Esophagus (tissue), 2 donors: ENCODE data around the gene ERC1. TPM values are rescaled to one million over a fixed set of nuclear protein-coding genes. Genes with fewer than 3 reads are reported as not detected.
"Not testable (repeated sequence)": the region's sequence is repeated elsewhere in the genome, so short reads cannot be mapped to it uniquely, and the experiment has no call there.

Source experiments
- H3K27ac ChIP-seq, 2 donors: one replicate each; pipeline ENCODE4 v1.5.1; 2013; ENCODE audit warnings: low read depth in 2 of 2, mild to moderate bottlenecking in 2 of 2, inconsistent platforms in 1 of 2, low read length in 1 of 2, moderate library complexity in 1 of 2
- H3K27me3 ChIP-seq, 2 donors: one replicate each; pipeline ENCODE4 v1.6.1; 2013; ENCODE audit warnings: low read length in 2 of 2, control low read depth in 1 of 2, mild to moderate bottlenecking in 1 of 2; ENCODE audit not compliant: insufficient read depth in 2 of 2, control insufficient read depth in 1 of 2
- H3K36me3 ChIP-seq, 2 donors: one replicate each; pipeline ENCODE4 v1.6.1; 2013; ENCODE audit warnings: low read length in 1 of 2; ENCODE audit not compliant: control insufficient read depth in 2 of 2, insufficient read depth in 2 of 2
- H3K4me1 ChIP-seq, 2 donors: one replicate each; pipeline ENCODE4 v1.6.1; 2013; ENCODE audit warnings: low read length in 1 of 2; ENCODE audit not compliant: control insufficient read depth in 2 of 2, insufficient read depth in 2 of 2
- H3K4me3 ChIP-seq, 2 donors: one replicate each; pipeline ENCODE4 v1.5.1; 2013; ENCODE audit warnings: low read length in 2 of 2, mild to moderate bottlenecking in 2 of 2, low read depth in 1 of 2, moderate library complexity in 1 of 2
- H3K9me3 ChIP-seq, 2 donors: one replicate each; pipeline ENCODE4 v1.6.1; 2013; ENCODE audit warnings: mild to moderate bottlenecking in 2 of 2, low read depth in 1 of 2, low read length in 1 of 2, moderate library complexity in 1 of 2; ENCODE audit not compliant: control insufficient read depth in 2 of 2, insufficient read depth in 1 of 2
- WGBS, 2 donors: extraction: QIAGEN DNeasy Blood & Tissue Kit; methylation state at CpG; one replicate each; pipeline ENCODE4 v1.1.7; 2013; 5-methylcytosine and 5-hydroxymethylcytosine counted together
- polyA plus RNA-seq, 2 donors: library from polyadenylated mRNA; stranded (reverse); fragments of 200-250 nt; gene quantifications; one replicate each; pipeline ENCODE4 v1.2.3, GENCODE V29; 2013
- donor health status: healthy with polysubstance abuse.
- donor health status: Bipolar disorder and iron deficiency.

ERC1 gene
- polyA plus RNA-seq, 2 donors = 6.4 to 8.7 TPM

DNA sequence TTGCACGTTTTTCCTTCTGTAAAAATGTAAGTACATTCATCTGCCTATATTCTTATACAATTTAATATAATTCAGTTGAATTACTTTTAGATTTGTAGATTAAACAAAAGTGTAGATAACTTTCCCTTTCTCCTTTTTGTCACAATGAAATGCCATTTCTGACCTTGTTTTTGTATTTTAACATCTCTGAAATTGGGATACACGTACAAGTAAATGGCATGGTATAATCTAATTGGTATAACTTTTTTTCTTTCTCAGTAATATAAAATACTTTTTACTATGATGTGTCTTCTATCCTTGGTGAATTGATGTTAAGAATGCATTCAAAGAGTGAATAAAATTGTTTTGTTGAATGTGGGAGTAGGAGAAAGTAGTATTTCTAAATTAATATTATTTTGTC, 210.0 kb downstream of the ERC1 start:
- H3K27ac ChIP-seq = no peak overlapping the region
- no peak overlapping the region for H3K4me3 ChIP-seq
- 86 to 91% methylated on average over 2 of the region's 2 CpGs for WGBS, 2 donors
- no peaks in the 10 kb centered on the region for H3K36me3 ChIP-seq
- no peaks in the 10 kb centered on the region for H3K4me1 ChIP-seq
- H3K27me3 ChIP-seq = no peaks in the 10 kb centered on the region
- H3K9me3 ChIP-seq = no peaks in the 10 kb centered on the region

DNA sequence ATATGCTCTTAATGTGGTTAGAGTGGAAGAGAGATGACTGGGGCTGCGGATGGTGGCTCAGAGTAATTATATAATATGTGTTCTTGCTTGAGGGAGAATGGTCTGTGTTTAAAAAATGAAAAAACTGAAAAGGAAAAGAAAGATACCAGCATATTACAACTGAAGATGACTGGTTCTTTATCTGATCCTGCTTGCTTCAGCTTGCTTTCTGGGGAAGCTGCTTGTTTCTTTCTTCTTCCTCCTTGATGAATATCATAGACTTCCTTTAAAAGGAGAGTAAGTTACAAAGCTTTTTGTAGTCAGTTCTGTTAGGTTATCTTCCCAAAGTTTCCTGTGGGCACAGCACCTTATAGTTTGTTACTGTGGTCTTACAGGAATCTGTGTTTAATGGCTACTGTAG, 210.9 kb downstream of the ERC1 start:
- no peak overlapping the region for H3K27ac ChIP-seq
- H3K4me1 ChIP-seq = no peaks in the 10 kb centered on the region
- H3K27me3 ChIP-seq = no peaks in the 10 kb centered on the region
- no peaks in the 10 kb centered on the region for H3K36me3 ChIP-seq
- no peak overlapping the region for H3K4me3 ChIP-seq
- no peaks in the 10 kb centered on the region for H3K9me3 ChIP-seq
- 69% methylated on average over 1 of the region's 1 CpG for WGBS, 2 donors

DNA sequence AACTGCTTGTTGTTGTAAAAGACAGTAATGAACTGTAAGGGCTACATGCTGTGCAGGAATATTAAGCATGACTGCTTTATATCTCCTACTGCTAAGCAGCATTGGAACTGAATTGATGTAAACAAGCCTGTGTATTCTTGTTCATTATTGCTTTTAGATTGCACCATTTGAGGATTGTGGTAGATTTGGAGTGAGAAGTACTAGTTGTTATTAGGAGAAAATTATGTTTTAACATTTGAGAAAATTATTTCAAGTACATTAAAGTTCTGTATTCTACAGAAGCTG, 212.7 kb downstream of the ERC1 start:
- Histone ChIP-seq H3K9me3 (no peaks in the 10 kb centered on the region), H3K27me3 (no peaks in the 10 kb centered on the region), H3K4me1 (no peaks in the 10 kb centered on the region), H3K4me3 (no peak overlapping the region), H3K27ac (no peak overlapping the region), H3K36me3 (no peaks in the 10 kb centered on the region)

DNA sequence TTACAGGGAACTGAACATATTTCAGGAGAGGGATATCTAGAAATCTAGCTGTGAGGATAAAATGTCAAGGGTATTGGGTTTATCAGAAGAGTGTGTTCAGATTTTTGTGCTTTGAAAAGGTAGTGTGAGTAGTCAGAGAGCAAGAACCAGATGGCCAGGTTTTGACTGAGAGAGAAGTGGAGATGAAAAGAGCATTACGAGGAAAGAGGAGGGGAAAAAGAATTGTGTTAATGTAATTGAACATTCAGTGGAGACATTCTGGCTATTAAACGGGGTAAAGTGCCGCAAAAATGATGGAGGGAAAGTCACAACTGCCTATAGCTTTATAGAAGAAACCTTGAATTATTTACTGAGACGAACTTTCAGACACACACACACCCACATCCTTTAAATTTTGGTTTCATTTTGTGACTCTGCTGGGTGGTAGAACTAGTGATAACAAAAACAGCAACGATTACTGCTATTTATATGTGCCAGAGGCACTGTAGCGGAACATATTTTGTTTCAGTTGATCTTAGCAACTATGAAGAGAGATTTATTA, 213.6 kb downstream of the ERC1 start:
- Histone ChIP-seq H3K27me3 (no peaks in the 10 kb centered on the region), H3K4me1 (no peaks in the 10 kb centered on the region), H3K36me3 (no peaks in the 10 kb centered on the region), H3K4me3 (peak overlapping the region; percentile 18 to 62), H3K27ac (peak overlapping the region in 1 of 2 donors; percentile 80), H3K9me3 (no peaks in the 10 kb centered on the region)
- WGBS, 2 donors = 10 to 19% methylated on average over 6 of the region's 6 CpGs

DNA sequence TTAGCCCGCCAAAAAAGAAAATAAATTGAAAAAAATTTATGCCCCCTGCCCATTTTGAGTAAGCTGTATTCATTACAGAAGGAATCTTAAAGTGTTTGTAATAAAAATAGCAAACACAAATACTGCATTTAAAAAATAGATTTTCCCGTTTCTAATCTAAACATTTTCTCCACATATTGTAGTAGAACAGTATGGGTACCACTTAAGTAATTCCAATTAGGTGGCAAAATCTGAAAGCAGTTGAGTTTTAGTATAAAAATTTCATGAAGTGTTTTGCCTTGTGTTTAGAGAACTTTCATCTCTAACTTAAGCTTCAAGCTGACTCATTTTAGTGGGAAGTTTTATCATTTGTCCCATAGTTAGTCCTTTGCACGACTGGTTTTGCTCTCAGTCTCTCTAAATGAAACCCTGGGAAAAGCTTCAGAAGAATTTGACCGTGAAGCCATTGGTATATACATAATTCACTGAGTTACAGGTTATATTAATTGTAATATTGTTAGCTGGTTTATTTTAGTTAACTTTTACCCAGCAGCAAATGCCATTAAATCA, 214.6 kb downstream of the ERC1 start:
- H3K9me3 ChIP-seq = no peaks in the 10 kb centered on the region
- H3K4me3 ChIP-seq = no peak overlapping the region
- 46 to 53% methylated on average over 4 of the region's 4 CpGs for WGBS, 2 donors
- H3K27me3 ChIP-seq = no peaks in the 10 kb centered on the region
- H3K27ac ChIP-seq = no peak overlapping the region
- H3K36me3 ChIP-seq = no peaks in the 10 kb centered on the region
- no peaks in the 10 kb centered on the region for H3K4me1 ChIP-seq

DNA sequence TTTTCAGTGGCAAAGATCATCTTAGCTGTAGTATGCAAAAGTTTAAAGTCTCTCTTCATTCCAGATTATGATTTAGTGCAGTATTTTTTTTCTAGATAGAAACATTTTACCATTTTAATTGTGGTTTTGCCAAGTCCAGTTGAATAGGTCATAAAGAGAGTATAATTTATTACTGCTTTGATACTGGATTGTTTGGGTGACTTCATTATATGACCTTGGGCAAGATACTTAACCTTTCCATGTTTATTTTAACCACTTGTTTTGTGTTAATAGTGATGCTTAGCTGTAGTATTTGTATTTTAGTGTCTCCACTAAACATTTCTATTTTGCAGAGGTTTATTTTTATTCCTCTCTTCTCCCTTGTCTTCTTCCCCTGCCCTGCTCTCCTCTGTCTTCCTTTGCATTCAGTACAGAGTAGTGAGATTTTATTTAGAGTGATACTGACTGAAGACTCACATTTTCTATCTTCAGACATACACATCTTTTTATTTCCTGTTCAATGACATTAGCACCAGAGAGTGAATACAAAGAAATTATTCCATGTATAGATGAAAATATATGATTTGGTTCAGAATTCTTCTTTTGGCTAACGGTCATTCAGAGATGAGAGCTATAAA, 215.2 kb downstream of the ERC1 start:
- 92 to 95% methylated on average over 1 of the region's 1 CpG for WGBS, 2 donors
- Histone ChIP-seq H3K36me3 (no peaks in the 10 kb centered on the region), H3K4me1 (no peaks in the 10 kb centered on the region), H3K9me3 (no peaks in the 10 kb centered on the region), H3K27ac (no peak overlapping the region), H3K4me3 (no peak overlapping the region), H3K27me3 (no peaks in the 10 kb centered on the region)

DNA sequence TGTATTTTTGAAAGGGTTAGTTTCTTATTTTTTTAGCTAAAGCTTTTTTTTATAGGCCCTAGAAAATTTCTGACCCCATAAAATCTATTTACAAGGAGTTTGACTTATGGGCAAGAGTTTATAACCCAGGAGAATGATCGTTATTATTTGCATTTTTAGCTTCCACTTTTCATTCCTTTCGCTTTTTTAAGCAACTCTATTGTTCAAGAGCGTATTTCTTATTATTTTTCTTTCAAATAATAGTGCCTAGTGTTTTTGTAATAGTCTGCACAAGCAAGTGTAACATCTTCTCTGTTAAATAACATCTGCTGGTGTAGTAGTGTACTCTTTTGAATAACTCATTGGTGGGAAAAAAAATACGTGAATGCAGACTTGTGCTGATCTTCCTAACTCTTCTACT, 216.3 kb downstream of the ERC1 start:
- Histone ChIP-seq H3K36me3 (no peaks in the 10 kb centered on the region), H3K4me1 (no peaks in the 10 kb centered on the region), H3K4me3 (no peak overlapping the region), H3K9me3 (no peaks in the 10 kb centered on the region), H3K27ac (no peak overlapping the region), H3K27me3 (no peaks in the 10 kb centered on the region)
- WGBS, 2 donors = 93 to 96% methylated on average over 4 of the region's 4 CpGs

DNA sequence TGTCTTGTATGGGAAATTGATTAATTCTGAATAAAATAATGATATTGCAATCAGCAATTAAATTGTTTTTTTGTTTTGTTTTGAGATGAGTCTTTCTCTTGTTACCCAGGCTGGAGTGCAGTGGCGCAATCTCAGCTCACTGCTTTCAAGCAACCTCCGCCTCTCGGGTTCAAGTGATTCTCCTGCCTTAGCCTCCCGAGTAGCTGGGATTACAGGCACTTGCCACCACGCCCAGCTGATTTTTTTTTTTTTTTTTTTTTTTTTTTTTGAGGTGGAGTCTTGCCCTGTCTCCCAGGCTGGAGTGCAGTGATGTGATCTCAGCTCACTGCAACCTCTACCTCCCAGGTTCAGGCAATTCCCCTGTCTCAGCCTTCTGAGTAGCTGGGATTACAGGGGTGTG, 217.7 kb downstream of the ERC1 start:
- H3K4me1 ChIP-seq, H3K27me3 ChIP-seq, H3K4me3 ChIP-seq, H3K36me3 ChIP-seq, H3K27ac ChIP-seq, H3K9me3 ChIP-seq: not testable (repeated sequence)
- 88 to 91% methylated on average over 5 of the region's 5 CpGs for WGBS, 2 donors

DNA sequence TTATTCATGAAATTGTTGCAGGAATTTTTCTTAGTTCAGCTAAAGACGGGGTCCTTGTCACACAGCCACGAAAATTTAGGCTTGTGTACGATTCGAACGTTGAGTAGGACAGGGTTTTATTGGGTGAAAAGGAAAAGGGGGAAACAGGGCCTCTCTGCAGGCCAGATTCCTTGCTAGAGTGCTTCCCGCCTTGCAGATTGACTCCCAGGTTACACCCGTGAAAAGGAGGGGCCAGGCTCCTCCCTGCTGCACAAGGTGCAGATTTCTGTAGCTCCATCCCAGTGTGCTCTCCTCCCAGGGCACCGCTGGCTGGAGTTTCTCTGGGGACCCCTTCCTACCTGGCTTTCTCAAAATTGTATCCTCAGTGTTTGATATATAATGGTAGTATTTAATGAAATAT, 221.5 kb downstream of the ERC1 start:
- 61 to 82% methylated on average over 8 of the region's 8 CpGs for WGBS, 2 donors
- no peak overlapping the region for H3K27ac ChIP-seq
- H3K4me1 ChIP-seq = no peaks in the 10 kb centered on the region
- H3K9me3 ChIP-seq = no peaks in the 10 kb centered on the region
- no peak overlapping the region for H3K4me3 ChIP-seq
- H3K27me3 ChIP-seq = no peaks in the 10 kb centered on the region
- H3K36me3 ChIP-seq = no peaks in the 10 kb centered on the region

DNA sequence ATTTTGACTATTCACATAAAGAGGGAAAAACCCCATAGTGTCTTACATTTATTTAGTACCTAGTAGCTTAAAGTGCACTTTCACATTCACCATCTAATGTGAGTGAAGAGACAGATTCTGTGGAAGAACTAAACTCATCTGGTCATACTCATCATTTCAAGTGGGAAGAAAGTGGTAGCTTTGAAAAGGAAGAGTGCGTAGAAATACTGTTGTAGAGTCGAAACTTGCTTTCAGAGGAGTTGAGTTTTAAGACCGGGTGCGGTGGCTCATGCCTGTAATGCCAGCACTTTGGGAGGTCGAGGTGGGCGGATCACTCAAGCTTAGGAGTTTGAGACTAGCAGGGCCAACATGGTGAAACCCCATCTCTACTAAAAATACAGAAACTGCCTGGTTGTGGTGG, 222.2 kb downstream of the ERC1 start:
- H3K4me3 ChIP-seq = no peak overlapping the region
- H3K36me3 ChIP-seq = no peaks in the 10 kb centered on the region
- 91 to 92% methylated on average over 6 of the region's 6 CpGs for WGBS, 2 donors
- H3K27me3 ChIP-seq = no peaks in the 10 kb centered on the region
- H3K9me3 ChIP-seq = no peaks in the 10 kb centered on the region
- H3K4me1 ChIP-seq = no peaks in the 10 kb centered on the region
- no peak overlapping the region for H3K27ac ChIP-seq
